ENCODE data around the gene NUDT16.

Gene NUDT16

GRCh38 chr3:131401978-131402377, 20.4 kb downstream of the NUDT16 start:
- H3K4me1 ChIP-seq (ENCODE audit: control insufficient read depth, insufficient read depth, low read length): no peaks in the 10 kb centered on the region
- no peak overlapping the region for H3K27ac ChIP-seq (ENCODE audit: extremely low read depth, low read depth, low read length)
- H3K9me3 ChIP-seq (ENCODE audit: control insufficient read depth, insufficient read depth, low read depth, low read length): no peaks in the 10 kb centered on the region
- ChIA-PET CTCF (no interaction called here), POLR2A (interaction anchor here (0.5 kb wide), 1 partner anchor 84 kb away, joined by 5 read pairs; no protein-coding TSS in a partner anchor)
- no peak overlapping the region for H3K4me3 ChIP-seq (ENCODE audit: low read depth, low read length)
- H3K36me3 ChIP-seq (ENCODE audit: control insufficient read depth in 2 of 2, insufficient read depth in 1 of 2, low read length in 2 of 2): no peaks in the 10 kb centered on the region
- TF ChIP-seq WT1 (tag by site-specific recombination; IDR thresholded peaks at IDR 0.05): no peak
- no peak for TF ChIP-seq ZNF843 (tag by site-specific recombination; IDR thresholded peaks at IDR 0.05)
- TF ChIP-seq PRDM6 (tag by site-specific recombination; IDR thresholded peaks at IDR 0.05): no peak
- TF ChIP-seq ZSCAN18 (tag by site-specific recombination; IDR thresholded peaks at IDR 0.05): no peak
- TF ChIP-seq ZBTB8A (tag by site-specific recombination; IDR thresholded peaks at IDR 0.05): no peak
- TF ChIP-seq ZNF548 (tag by site-specific recombination; IDR thresholded peaks at IDR 0.05): no peak
- TF ChIP-seq SP7 (tag by site-specific recombination; IDR thresholded peaks at IDR 0.05): no peak
- no peak for TF ChIP-seq ZNF707 (tag by site-specific recombination; IDR thresholded peaks at IDR 0.05)
- no peak for TF ChIP-seq ZNF26 (tag by site-specific recombination; IDR thresholded peaks at IDR 0.05)
- no peak for TF ChIP-seq OSR2 (tag by site-specific recombination; IDR thresholded peaks at IDR 0.05)
- TF ChIP-seq ZNF621 (tag by site-specific recombination; IDR thresholded peaks at IDR 0.05): no peak
- no peak for TF ChIP-seq ZBTB1 (tag by site-specific recombination; IDR thresholded peaks at IDR 0.05)
- TF ChIP-seq SALL2 (tag by site-specific recombination; IDR thresholded peaks at IDR 0.05; ENCODE audit: borderline replicate concordance): no peak
- TF ChIP-seq PRDM10 (tag by site-specific recombination; IDR thresholded peaks at IDR 0.05): no peak
- TF ChIP-seq ZNF624 (tag by site-specific recombination; IDR thresholded peaks at IDR 0.05): no peak
- no peak for TF ChIP-seq ZNF121 (tag by site-specific recombination; IDR thresholded peaks at IDR 0.05)
- TF ChIP-seq ZNF670 (tag by site-specific recombination; IDR thresholded peaks at IDR 0.05; ENCODE audit: low read depth): no peak

- TF ChIP-seq ZBTB8A (tag by site-specific recombination; IDR thresholded peaks at IDR 0.05) (no peak), ZBTB6 (tag by site-specific recombination; IDR thresholded peaks at IDR 0.05) (no peak), KLF1 (tag by site-specific recombination; IDR thresholded peaks at IDR 0.05) (no peak), SP7 (tag by site-specific recombination; IDR thresholded peaks at IDR 0.05) (no peak), ZSCAN16 (tag by site-specific recombination; IDR thresholded peaks at IDR 0.05) (no peak), ZNF623 (tag by site-specific recombination; IDR thresholded peaks at IDR 0.05) (no peak), ZNF324 (tag by site-specific recombination; IDR thresholded peaks at IDR 0.05) (no peak), KLF10 (tag by site-specific recombination; IDR thresholded peaks at IDR 0.05) (no peak), HOXC10 (CRISPR knock-in tag; IDR thresholded peaks at IDR 0.05) (no peak)
- no peak overlapping the region for H3K27ac ChIP-seq (ENCODE audit: extremely low read depth, low read depth, low read length)
- no peaks in the 10 kb centered on the region for H3K4me1 ChIP-seq (ENCODE audit: control insufficient read depth, insufficient read depth, low read length)
- POLR2A ChIA-PET: interaction anchor here (0.5 kb wide), 1 partner anchor 83 kb away, joined by 5 read pairs; no protein-coding TSS in a partner anchor
- H3K36me3 ChIP-seq (ENCODE audit: control insufficient read depth in 2 of 2, insufficient read depth in 1 of 2, low read length in 2 of 2): no peaks in the 10 kb centered on the region
- no peak overlapping the region for H3K4me3 ChIP-seq (ENCODE audit: low read depth, low read length)
- no peaks in the 10 kb centered on the region for H3K9me3 ChIP-seq (ENCODE audit: control insufficient read depth, insufficient read depth, low read depth, low read length)
- CTCF ChIA-PET: no interaction called here
These were observed 20.9 kb downstream of the NUDT16 start for GRCh38 chr3:131402391-131403039.
